ENCODE results near the gene FBN2. TPM values are rescaled to one million over a fixed set of nuclear protein-coding genes. Genes with fewer than 3 reads are reported as not detected.

Gene FBN2
- total RNA-seq, 3 donors from 2014 or later (not counting 1 experiment from before 2014, with no cell fraction given) = 0.31 to 0.70 (median 0.58) TPM

GRCh38 chr5:128213340-128213739 lies 324.7 kb downstream of the FBN2 start:
- ATAC-seq = peak in 1 of 3 donors; percentile 35
- no peak overlapping the region for H3K27ac ChIP-seq (ENCODE audit: low read length)
- H3K27me3 Mint-ChIP-seq (ENCODE audit: low read depth in 2 of 2) = peaks cover 0 to 7% of the 10 kb centered on the region in 2 donors
- H3K27ac Mint-ChIP-seq = no peak overlapping the region
- no peaks in the 10 kb centered on the region for H3K9me3 Mint-ChIP-seq
- H3K4me1 ChIP-seq (ENCODE audit: control insufficient read depth, insufficient read depth, low read length) = no peaks in the 10 kb centered on the region
- H3K36me3 ChIP-seq (ENCODE audit: control insufficient read depth, insufficient read depth, low read length) = no peaks in the 10 kb centered on the region
- H3K4me1 Mint-ChIP-seq = no peaks in the 10 kb centered on the region
- peak; percentile 26 for TF ChIP-seq CTCF (IDR thresholded peaks at IDR 0.05)
- intact Hi-C loops (cut with micrococcal nuclease) = loop anchor here (5.0 to 10.0 kb wide), 2 partner anchors 1554 to 1641 kb away; no protein-coding TSS in a partner anchor
- WGBS (ENCODE audit: insufficient coverage) = 7% methylated on average over 4 of the region's 4 CpGs
- peak in 1 of 2 donors; percentile 67 for DNase-seq
- H3K4me3 Mint-ChIP-seq = no peak overlapping the region
- H3K27me3 ChIP-seq (ENCODE audit: control insufficient read depth, insufficient read depth, low read length) = no peaks in the 10 kb centered on the region
- H3K4me3 ChIP-seq (ENCODE audit: low read length) = no peak overlapping the region
- H3K9me3 ChIP-seq (ENCODE audit: control insufficient read depth, insufficient read depth, low read length) = no peaks in the 10 kb centered on the region
- H3K36me3 Mint-ChIP-seq = no peaks in the 10 kb centered on the region

- WGBS (ENCODE audit: insufficient coverage) = 83% methylated on average over 4 of the region's 5 CpGs
- Mint-ChIP-seq H3K27me3 (ENCODE audit: low read depth in 2 of 2) (peaks cover 0 to 1% of the 10 kb centered on the region in 2 donors), H3K9me3 (no peaks in the 10 kb centered on the region), H3K36me3 (no peaks in the 10 kb centered on the region), H3K4me1 (no peaks in the 10 kb centered on the region), H3K4me3 (no peak overlapping the region), H3K27ac (no peak overlapping the region)
- ATAC-seq (no peak), DNase-seq (no peak)
- no peak for TF ChIP-seq CTCF (IDR thresholded peaks at IDR 0.05)
- Histone ChIP-seq H3K27ac (ENCODE audit: low read length) (no peak overlapping the region), H3K36me3 (ENCODE audit: control insufficient read depth, insufficient read depth, low read length) (no peaks in the 10 kb centered on the region), H3K27me3 (ENCODE audit: control insufficient read depth, insufficient read depth, low read length) (no peaks in the 10 kb centered on the region), H3K4me1 (ENCODE audit: control insufficient read depth, insufficient read depth, low read length) (no peaks in the 10 kb centered on the region), H3K9me3 (ENCODE audit: control insufficient read depth, insufficient read depth, low read length) (no peaks in the 10 kb centered on the region), H3K4me3 (ENCODE audit: low read length) (no peak overlapping the region)
- intact Hi-C loops (cut with micrococcal nuclease) = loop anchor here (5.0 to 10.0 kb wide), 2 partner anchors 1555 to 1643 kb away; no protein-coding TSS in a partner anchor
Measured at GRCh38 chr5:128212191-128212806, 325.7 kb downstream of the FBN2 start.

- TF ChIP-seq CTCF (IDR thresholded peaks at IDR 0.05) = no peak
- Histone ChIP-seq H3K4me1 (ENCODE audit: control insufficient read depth, insufficient read depth, low read length) (no peaks in the 10 kb centered on the region), H3K9me3 (ENCODE audit: control insufficient read depth, insufficient read depth, low read length) (no peaks in the 10 kb centered on the region), H3K27me3 (ENCODE audit: control insufficient read depth, insufficient read depth, low read length) (no peaks in the 10 kb centered on the region), H3K36me3 (ENCODE audit: control insufficient read depth, insufficient read depth, low read length) (no peaks in the 10 kb centered on the region), H3K27ac (ENCODE audit: low read length) (no peak overlapping the region), H3K4me3 (ENCODE audit: low read length) (no peak overlapping the region)
- no peaks in the 10 kb centered on the region for H3K4me1 Mint-ChIP-seq
- no peaks in the 10 kb centered on the region for H3K27me3 Mint-ChIP-seq (ENCODE audit: low read depth in 2 of 2)
- H3K27ac Mint-ChIP-seq = no peak overlapping the region
- intact Hi-C loops (cut with micrococcal nuclease) = no loop called here
- ATAC-seq = no peak
- H3K9me3 Mint-ChIP-seq = no peaks in the 10 kb centered on the region
- DNase-seq = no peak
- H3K4me3 Mint-ChIP-seq = no peak overlapping the region
- H3K36me3 Mint-ChIP-seq = no peaks in the 10 kb centered on the region
Measured at GRCh38 chr5:128208436-128208835, 329.6 kb downstream of the FBN2 start.
